ENCODE data around the gene TEX264. TPM values are rescaled to one million over a fixed set of nuclear protein-coding genes. Genes with fewer than 3 reads are reported as not detected.
"Not testable (repeated sequence)": the region's sequence is repeated elsewhere in the genome, so short reads cannot be mapped to it uniquely, and the experiment has no call there.

TEX264 gene
- total and polyA plus RNA-seq, 9 donors, result 27.1 to 88.8 (median 40.2) TPM

- no peak for TF ChIP-seq EP300 (IDR thresholded peaks at IDR 0.05)
- TF ChIP-seq CTCF (IDR thresholded peaks at IDR 0.05), result no peak
- TF ChIP-seq POLR2A (IDR thresholded peaks at IDR 0.05), result no peak
- Histone ChIP-seq H3K27ac (no peak overlapping the region), H3K4me1 (ENCODE audit: insufficient read depth) (no peaks in the 10 kb centered on the region), H3K36me3 (no peaks in the 10 kb centered on the region), H3K4me3 (no peak overlapping the region), H3K27me3 (no peaks in the 10 kb centered on the region), H3K9me3 (no peaks in the 10 kb centered on the region)
- intact Hi-C loops (cut with DNase I), result no loop called here
- DNase-seq, result no peak
- WGBS, 3 donors, result 94 to 97% (median 94%) methylated on average over 14 of the region's 14 CpGs
Measured at GRCh38 chr3:51637144-51637940, 33.7 kb upstream of the TEX264 start.

DNA sequence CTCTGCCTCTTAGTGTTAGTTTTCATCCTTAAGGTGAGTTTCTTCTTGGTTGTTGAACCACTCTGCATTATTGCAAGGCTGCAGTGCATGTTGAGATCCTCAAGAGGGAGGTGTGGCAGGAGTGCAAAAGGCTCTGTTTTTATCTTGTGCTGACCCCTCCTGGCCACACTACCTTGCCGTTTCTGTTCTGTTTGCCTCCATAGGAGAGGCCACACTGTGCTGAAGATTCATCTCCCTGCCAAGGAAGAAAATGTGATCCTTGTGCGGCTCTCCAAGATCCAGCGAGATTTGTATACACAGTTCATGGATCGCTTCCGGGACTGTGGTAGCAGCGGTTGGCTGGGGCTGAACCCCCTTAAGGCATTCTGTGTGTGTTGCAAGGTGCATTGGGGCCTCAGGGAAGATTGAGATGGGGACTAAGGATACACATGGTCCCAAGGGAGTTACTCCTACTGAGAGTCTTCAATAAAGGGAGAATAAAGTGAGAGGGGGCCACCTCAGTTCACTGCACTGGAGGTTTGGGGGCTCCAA lies 33.0 kb upstream of the TEX264 start:
- Histone ChIP-seq H3K27ac (no peak overlapping the region), H3K9me3 (no peaks in the 10 kb centered on the region), H3K27me3 (no peaks in the 10 kb centered on the region), H3K4me3 (no peak overlapping the region), H3K36me3 (no peaks in the 10 kb centered on the region), H3K4me1 (ENCODE audit: insufficient read depth) (no peaks in the 10 kb centered on the region)
- intact Hi-C loops (cut with DNase I), result no loop called here
- TF ChIP-seq EP300 (IDR thresholded peaks at IDR 0.05) (no peak), CTCF (IDR thresholded peaks at IDR 0.05) (peak in 1 of 3 donors; percentile 9)
- 73 to 77% (median 76%) methylated on average over 6 of the region's 6 CpGs for WGBS, 3 donors
- no peak for DNase-seq

DNA sequence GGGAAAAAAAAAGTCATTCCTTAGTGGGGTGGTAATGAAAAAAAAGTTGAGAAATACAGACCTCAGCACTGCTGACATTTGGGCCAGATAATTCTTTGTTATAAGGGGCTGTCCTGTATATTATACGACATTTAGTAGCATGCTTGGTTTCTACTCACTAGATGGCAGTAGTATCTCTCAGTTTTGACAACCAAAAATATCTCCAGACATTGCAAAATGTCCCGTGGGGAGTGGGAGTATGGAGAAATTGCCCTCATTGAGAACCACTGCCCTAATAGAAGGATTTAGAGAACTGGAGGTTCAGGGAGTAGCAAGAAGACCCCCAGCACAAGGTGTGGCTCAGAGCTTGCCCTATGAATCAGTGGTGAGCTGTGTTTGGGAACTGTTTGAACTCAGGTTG lies 28.6 kb upstream of the TEX264 start:
- 8 to 23% (median 19%) methylated on average over 2 of the region's 2 CpGs for WGBS, 3 donors
- H3K27me3 ChIP-seq, result no peaks in the 10 kb centered on the region
- H3K4me1 ChIP-seq (ENCODE audit: insufficient read depth), result no peaks in the 10 kb centered on the region
- intact Hi-C loops (cut with DNase I), result no loop called here
- H3K9me3 ChIP-seq, result no peaks in the 10 kb centered on the region
- H3K27ac ChIP-seq, result no peak overlapping the region
- H3K4me3 ChIP-seq, result no peak overlapping the region
- TF ChIP-seq CTCF (IDR thresholded peaks at IDR 0.05) (no peak), EP300 (IDR thresholded peaks at IDR 0.05) (no peak), POLR2A (IDR thresholded peaks at IDR 0.05) (no peak)
- no peaks in the 10 kb centered on the region for H3K36me3 ChIP-seq
- DNase-seq, result no peak

DNA sequence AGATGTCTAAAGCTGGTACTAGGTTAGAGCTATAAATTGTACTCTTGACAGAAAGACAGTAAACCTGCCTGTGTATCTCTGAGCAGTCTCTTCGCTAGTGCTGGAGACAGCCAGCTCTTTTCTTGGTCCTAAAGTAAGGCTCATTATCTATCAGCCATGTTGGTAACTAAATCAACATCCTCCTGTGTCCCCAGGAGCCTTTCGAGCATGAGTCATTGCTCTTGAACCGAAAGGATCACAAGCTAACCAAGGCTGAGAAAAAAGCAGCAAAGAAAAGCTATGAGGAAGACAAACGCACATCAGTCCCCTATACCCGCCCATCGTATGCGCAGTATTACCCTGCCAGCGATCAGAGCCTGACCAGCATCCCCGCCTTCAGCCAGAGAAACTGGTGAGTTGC lies 25.0 kb upstream of the TEX264 start:
- DNase-seq, result no peak
- Histone ChIP-seq H3K4me3 (no peak overlapping the region), H3K27me3 (no peaks in the 10 kb centered on the region), H3K4me1 (ENCODE audit: insufficient read depth) (no peaks in the 10 kb centered on the region), H3K36me3 (peaks cover 2% of the 10 kb centered on the region), H3K9me3 (peaks cover 0 to 7% of the 10 kb centered on the region in 2 donors), H3K27ac (no peak overlapping the region)
- intact Hi-C loops (cut with DNase I), result no loop called here
- no peak for TF ChIP-seq POLR2A (IDR thresholded peaks at IDR 0.05)
- no peak for TF ChIP-seq EP300 (IDR thresholded peaks at IDR 0.05)
- TF ChIP-seq CTCF (IDR thresholded peaks at IDR 0.05), result no peak
- WGBS, 3 donors, result 93 to 95% (median 94%) methylated on average over 9 of the region's 9 CpGs

DNA sequence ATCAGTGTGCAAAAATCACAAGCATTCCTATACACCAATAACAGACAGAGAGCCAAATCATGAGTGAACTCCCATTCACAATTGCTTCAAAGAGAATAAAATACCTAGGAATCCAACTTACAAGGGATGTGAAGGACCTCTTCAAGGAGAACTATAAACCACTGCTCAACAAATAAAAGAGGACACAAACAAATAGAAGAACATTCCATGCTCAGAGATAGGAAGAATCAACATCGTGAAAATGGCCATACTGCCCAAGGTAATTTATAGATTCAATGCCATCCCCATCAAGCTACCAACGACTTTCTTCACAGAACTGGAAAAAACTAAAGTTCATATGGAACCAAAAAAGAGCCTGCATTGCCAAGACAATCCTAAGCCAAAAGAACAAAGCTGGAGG lies 18.9 kb upstream of the TEX264 start:
- DNase-seq; H3K4me1 ChIP-seq (ENCODE audit: insufficient read depth); H3K36me3 ChIP-seq; intact Hi-C loops (cut with DNase I); H3K4me3 ChIP-seq; H3K9me3 ChIP-seq; H3K27me3 ChIP-seq; H3K27ac ChIP-seq: not testable (repeated sequence)
- 91 to 95% (median 93%) methylated on average over 2 of the region's 2 CpGs for WGBS, 3 donors

GRCh38 chr3:51653409-51653808 lies 17.6 kb upstream of the TEX264 start:
- H3K27me3 ChIP-seq; H3K4me1 ChIP-seq (ENCODE audit: insufficient read depth); H3K4me3 ChIP-seq; intact Hi-C loops (cut with DNase I); DNase-seq; H3K27ac ChIP-seq; H3K9me3 ChIP-seq; H3K36me3 ChIP-seq: not testable (repeated sequence)
- WGBS, 3 donors, result 97 to 100% (median 100%) methylated on average over 1 to 2 of the region's 2 CpGs
